NCI-H510A treated with DMSO at 0.1 percent for 48 hours (cell line): Measurements from ENCODE around the gene FXN.
"Not testable (repeated sequence)": the region's sequence is repeated elsewhere in the genome, so short reads cannot be mapped to it uniquely, and the experiment has no call there.

Experiments used
- DNase-seq: peaks from one replicate; lab custom pipeline; 2025; lab: John Stamatoyannopoulos, UW

The FXN gene

DNA sequence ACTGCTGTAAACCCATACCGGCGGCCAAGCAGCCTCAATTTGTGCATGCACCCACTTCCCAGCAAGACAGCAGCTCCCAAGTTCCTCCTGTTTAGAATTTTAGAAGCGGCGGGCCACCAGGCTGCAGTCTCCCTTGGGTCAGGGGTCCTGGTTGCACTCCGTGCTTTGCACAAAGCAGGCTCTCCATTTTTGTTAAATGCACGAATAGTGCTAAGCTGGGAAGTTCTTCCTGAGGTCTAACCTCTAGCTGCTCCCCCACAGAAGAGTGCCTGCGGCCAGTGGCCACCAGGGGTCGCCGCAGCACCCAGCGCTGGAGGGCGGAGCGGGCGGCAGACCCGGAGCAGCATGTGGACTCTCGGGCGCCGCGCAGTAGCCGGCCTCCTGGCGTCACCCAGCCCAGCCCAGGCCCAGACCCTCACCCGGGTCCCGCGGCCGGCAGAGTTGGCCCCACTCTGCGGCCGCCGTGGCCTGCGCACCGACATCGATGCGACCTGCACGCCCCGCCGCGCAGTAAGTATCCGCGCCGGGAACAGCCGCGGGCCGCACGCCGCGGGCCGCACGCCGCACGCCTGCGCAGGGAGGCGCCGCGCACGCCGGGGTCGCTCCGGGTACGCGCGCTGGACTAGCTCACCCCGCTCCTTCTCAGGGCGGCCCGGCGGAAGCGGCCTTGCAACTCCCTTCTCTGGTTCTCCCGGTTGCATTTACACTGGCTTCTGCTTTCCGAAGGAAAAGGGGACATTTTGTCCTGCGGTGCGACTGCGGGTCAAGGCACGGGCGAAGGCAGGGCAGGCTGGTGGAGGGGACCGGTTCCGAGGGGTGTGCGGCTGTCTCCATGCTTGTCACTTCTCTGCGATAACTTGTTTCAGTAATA lies at the start of gene FXN:
TSS of gene FXN (plus strand) at position 315 of the 871 bp plus-strand sequence. CDS start at position 346, 31 bp downstream.
- peak; percentile 72 for DNase-seq

DNA sequence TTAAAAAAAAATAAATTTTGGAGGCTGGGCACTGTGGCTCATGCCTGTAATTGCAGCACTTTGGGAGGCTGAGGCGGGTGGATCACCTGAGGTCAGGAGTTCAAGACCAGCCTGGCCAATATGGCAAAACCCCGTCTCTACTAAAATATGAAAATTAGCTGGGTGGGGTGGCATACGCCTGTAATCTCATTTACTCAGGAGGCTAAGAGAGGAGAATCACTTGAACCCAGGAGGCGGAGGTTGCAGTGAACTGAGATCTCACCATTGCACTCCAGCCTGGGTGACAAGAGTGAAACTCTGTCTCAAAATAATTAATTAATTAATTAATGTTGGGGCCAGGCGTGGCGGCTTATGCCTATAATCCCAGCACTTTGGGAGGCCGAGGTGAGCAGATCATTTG lies 48.6 kb upstream of the FXN start:
- not testable (repeated sequence) for DNase-seq

DNA sequence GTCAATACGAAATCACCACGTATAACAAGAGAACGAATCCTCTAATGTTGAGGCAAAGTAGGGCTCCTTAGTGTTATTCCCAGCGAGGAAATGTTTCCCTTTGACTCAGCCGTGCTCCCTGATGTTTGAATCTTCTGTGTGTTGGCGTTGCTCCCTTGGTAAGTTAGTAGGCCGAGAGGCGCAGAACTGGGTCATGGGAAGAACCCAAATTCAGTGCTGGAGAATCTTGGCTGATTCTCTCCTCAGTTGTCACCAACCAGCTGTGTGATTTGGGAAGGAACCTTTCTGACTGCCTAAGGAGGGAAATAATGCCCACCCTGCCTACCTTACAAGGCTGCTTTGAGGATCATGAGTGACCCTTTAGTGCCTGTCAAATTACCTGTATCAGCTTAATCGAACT lies 44.1 kb upstream of the FXN start:
- no peak for DNase-seq

DNA sequence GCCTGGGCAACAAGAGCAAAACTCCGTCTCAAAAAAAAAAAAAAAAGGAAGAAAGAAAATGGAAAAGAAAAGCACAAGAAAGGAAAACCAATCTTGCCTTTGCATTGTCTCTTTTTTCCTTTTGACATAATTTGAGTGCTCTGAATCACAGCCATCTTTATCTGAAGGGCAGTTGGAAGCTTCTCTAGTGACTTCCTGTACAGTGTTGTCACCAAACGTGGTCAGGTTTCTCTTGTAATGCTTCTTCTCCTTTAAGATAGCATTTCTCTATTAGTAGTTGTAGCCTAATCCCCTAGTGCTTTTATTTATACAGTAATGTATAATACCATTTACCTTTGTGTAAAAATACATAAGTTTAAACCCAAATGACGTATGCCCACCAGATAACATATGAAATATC lies 39.8 kb upstream of the FXN start:
- no peak for DNase-seq

DNA sequence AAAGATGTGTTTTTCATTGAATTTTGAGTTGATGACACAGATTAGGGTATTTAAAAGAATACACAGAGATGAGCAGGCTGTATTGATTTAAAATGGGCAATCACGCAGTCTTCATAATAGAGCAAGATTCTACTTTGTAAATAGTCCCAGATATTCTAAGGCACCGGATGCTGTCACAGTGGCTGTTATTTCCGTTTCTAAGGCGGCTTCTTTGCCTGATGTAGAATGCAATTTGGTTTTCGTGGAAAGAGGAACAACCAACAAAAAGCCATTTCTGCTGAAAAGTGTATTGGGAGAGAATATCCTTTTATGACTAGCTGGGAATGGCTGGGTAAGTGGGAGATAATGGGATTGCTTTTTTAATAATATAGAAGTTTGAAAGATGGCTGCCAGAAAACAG lies 39.1 kb upstream of the FXN start:
- no peak for DNase-seq

DNA sequence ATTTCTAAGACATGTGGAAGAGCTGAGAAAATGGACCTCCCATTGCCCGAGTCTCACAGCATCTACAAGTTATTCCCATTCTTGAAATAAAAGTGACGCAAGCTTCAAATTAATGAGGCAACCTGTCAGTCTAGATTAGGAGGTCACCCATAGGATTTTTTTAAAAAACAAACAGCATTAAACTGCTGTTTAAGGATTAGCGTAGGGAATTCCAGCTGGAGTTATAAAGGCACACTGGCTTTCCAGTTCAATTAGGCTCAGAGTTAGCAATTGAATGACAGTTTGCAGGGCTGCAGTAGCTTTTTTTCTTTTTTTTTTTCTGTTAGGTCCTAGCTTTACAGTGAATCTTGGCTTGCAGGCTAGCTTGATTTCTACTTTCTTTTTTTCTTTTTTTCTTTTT lies 37.9 kb upstream of the FXN start:
- DNase-seq, result no peak

DNA sequence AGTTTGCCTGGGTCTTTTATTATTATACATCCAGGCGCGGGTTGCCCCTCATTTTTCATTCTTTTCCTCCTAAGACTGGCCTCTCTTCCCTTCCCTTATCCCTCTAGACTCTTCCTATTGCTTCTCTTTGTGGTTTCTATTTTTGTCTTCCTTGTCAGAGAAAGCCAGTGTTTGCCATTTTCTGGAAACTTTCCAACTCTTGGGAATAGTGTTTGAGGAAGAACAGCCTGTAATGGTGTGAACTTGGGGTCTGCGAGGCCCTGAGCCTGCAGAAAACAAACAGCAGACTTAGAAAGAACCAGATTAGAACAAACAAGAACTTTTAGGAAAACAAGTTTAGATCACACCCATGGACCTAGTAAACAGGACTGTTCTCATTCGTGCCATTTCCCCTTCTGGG lies 37.2 kb upstream of the FXN start:
- DNase-seq, result no peak

DNA sequence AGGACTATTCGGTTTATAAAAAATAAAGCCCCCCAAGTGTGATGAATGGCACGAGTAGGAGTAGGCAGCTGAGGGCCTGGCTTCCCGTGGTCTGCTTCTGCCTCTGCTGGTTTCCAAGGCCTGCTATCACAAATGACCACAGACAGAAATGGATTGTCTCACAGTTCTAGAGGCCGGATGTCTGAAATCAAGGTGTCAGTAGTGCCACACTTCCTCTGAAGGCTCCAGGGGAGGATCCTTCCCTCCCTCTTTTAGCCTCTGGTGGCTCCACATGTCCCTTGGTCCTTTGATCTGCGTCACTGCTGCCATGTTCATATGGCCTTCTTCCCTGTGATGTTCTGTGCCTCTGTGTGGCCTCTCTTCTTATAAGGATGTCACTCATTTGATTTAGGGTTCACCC lies 36.7 kb upstream of the FXN start:
- no peak for DNase-seq

DNA sequence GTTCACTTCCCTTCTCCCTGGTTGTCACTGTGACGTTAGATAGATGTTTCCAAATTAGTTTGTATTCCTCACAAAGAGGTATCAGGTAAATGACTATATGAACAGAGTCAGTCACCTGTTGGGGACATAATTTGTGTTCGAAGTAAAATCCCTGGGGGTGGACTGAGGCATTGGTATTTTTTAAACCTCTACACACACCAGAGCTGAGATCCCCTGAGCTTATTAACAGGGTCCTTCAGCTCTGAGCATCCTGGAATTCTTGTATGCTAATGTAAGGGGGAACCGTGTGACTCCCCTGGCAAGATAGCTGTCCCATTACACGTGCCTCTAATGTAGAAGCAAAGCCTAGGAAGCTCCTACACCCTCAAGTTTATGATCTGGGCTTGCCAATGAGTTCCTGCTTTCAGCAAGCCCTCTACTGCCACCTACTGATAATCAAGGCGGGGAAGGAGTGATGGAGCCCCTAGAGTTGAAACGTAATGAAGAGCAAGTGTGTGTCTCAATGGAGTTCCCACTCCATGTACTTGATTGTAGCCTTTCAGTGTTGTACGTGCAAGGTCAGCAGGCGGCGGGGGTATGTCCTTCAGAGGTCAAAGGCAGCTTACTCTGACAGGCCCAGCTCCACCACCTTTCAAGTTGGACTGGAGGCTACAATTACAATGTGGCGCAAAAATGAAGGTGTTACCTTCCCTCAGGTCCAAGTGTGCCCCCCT lies 36.0 kb upstream of the FXN start:
- DNase-seq, result peak; percentile 37

DNA sequence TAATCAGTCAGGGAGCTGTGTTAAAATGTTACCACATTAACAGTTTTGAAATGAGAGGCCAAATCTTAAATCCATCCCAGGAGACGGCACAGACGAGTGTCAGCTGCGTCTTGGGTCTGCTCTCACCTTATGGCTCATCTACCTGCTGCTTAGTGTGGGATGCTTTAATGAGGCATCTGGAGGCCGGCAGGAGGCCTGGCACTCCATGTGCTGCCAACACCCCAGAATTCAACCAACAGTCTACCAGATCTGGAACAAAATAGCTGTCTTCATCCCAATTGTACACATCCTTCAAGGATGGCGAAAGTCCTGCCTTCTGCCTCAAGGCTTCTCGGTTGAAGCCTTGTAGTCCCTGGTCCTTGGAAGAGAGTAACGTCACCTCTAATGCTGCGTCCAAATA lies 33.6 kb upstream of the FXN start:
- no peak for DNase-seq

DNA sequence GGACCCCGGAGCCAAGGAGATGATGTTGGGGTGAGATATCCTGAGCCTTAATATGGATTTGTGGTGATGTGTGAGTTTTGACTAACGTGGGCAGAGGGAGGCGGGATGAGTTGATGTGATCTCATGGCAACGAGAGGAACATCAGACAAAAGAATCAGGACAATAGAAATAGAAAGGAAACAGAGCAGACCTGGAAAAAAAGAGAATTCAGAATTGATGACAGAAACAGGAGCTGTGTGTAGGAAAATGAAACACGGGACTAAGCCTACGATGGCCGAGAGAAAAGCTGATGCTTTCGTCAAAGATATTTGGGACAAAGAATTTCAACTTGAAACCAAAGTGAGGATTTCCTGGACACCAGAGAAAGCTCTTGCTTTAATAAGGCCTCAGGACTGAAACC lies 32.5 kb upstream of the FXN start:
- DNase-seq, result no peak

DNA sequence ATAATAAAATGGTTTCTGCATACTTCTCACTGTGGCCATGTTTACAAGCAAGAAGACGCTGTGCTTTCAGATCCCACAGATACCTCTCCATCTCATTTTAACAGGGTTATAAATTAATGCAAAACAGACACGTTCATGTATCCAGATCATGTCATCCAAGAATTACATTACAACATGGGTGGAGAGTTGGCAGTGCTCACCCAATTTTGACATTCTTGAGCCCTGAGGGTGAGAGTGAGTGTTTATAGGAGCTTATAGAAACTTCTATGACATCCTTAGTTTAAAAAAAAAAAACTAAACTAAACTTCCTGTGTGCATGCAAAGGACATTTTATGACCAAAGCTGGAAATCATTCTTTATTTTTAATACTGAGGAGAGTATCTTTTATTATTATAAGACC lies 30.7 kb upstream of the FXN start:
- DNase-seq, result no peak

DNA sequence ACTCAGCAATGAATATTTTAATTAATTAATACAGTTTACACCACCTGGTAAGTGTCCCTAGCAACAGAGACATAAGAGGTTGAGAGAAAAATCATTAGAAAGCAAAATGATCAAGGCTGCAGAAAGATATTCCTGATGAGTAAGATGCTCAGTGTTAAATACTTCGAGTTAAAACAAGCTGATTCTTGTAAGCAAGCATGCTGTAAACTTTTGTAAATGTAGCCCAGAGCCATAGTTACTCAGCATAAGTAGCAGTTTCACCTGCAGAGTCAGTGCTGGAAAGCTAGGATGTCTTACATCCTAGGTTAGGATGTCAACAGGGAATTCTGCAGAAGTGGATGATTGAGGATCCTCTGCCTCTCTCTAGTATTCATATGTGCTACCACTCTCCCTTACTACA lies 25.8 kb upstream of the FXN start:
- DNase-seq, result no peak

DNA sequence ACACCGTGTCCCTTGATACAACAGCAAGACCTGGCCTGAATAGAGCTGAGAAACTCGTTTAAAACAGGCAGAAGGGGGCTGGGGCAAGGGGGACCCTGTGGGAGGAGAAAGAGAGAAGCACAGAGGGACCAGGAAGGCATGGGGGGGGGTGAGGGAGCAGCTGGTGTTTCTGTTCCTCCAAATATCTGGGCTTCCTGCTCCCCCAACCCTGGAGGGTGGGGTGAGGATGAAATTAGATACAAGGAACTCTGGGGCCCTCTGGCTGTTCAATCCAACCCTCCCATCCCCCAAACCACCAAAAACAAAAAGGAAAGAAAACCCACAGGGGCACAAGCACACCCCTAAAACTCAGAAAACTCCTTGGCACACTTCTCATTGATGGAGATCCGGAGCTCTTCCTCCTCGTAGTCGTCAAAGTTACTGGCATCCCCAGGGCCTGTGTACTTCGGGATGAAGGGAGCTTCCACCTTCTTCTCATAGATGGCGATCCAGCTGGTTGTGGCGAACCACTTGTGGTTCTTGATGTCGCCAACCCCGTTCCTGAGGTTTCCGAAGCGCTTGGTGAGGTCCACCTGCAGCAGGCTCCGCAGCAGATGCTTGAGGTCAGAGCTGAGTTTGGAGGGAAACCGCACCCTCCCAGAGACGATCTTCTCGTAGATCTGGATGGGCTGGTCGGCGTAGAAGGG lies 22.7 kb upstream of the FXN start:
- DNase-seq, result no peak

DNA sequence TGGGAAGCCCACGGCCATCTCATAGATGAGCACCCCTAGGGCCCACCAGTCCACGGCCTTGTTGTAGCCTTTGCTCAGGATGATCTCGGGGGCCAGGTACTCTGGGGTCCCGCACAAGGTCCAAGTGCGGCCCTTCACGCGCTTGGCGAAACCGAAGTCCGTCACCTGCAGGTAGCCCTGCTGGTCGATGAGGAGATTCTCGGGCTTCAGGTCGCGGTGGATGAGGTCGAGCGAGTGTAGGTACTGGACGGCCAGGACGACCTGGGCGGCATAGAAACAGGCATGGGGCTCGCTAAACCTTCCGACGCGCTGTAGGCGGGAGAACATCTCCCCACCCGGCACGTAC lies 22.2 kb upstream of the FXN start:
- DNase-seq, result no peak

DNA sequence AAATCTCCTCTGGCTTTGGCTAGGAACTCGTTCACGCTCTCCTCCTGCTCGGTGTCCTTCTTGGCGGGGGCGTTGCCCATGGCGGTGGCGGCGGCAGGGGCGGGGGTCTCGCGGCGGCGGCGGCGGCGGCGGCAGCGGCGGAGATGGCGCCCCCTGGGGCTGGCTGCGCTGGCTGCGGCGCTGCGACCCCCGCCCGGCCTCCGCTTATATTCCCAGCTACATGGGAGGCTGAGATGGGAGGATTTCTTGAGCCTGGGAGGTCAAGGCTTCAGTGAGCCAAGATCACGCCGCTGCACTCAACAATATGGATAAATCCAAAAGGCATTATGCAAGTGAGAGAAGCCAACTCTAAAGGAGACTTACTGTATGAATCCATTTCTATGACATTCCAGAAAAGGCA lies 21.5 kb upstream of the FXN start, which contains the start of gene PRKACG:
TSS of gene PRKACG (minus strand) at position 101 of the 400 bp plus-strand sequence. CDS start at position 80, 21 bp downstream.
- no peak for DNase-seq

DNA sequence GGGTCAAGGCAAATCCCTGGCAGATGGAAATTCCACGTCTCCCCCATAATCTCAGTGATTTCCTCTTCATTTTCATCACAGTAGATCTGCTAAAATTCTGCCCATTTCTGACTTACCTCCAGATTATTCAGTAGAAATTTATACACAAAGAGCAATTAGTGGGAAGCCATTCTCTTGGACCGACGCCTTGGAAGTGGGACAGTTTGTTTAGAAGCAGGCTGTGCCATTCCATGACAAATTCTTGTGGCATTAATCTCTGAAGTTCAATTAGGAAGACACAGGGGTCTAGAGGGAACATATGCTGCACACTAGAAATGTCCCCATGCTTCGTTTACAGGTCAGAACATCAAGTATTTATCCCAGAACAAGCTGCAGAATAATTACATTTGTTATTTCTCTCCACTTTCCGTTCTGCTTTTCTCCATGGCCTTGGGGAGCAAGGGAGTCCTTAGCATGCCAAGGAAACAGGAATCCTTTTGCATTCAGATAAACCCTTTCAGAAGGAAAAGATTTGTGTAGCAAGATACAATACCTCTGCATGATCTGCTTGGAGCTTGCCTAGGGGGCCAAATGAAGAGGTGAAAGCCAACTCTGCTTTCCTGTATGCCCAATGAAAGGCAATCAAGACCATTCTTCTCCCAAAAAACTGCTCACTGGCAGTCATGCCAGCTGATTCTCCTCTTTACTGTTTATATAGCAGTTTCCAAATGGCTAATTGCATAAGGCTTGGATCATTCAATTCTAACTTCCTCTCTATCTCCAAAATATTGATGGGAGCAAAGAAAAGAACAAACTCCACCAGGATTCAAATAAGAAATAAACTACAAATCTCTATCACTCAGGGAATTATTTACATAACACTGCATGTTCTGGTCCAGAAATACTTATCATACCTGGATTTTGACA lies 19.1 kb upstream of the FXN start:
- no peak for DNase-seq

DNA sequence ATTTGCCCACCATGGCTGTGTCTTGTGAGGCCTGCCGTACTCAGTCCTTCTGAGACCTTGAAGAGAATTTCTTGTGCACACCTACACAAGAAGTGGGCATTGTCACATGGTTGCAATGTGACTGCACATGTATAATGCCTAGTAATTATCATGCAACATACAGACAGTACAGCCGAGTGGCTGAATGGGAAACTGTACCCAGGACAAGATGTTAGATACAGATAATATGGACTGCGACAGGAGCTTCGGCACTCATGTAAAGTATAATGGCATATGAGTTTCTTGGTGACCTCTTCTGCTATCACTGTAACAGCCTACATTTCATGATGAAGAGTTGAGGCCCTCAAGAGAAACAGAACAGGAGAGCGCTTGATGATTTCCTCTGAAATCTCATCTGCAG lies 16.8 kb upstream of the FXN start:
- no peak for DNase-seq

DNA sequence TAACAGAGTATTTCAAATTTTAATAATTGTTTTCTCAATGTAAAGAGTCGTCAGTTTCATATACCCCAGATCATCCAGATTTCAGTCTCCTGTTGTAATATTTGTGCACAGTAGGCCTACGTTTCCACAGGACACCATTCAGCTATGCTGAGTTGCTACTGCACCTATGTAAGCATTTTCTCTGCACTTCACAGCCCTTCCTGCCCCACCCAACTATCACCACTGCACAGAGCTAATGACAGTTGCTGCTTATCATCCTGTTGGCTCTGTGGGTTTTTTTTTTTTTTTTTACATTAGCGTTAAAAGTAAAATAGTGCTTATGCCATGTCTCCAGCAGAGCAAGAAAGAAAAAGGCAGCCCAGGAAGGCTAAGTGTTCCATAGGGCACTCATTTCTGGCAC lies 15.7 kb upstream of the FXN start:
- DNase-seq, result no peak

DNA sequence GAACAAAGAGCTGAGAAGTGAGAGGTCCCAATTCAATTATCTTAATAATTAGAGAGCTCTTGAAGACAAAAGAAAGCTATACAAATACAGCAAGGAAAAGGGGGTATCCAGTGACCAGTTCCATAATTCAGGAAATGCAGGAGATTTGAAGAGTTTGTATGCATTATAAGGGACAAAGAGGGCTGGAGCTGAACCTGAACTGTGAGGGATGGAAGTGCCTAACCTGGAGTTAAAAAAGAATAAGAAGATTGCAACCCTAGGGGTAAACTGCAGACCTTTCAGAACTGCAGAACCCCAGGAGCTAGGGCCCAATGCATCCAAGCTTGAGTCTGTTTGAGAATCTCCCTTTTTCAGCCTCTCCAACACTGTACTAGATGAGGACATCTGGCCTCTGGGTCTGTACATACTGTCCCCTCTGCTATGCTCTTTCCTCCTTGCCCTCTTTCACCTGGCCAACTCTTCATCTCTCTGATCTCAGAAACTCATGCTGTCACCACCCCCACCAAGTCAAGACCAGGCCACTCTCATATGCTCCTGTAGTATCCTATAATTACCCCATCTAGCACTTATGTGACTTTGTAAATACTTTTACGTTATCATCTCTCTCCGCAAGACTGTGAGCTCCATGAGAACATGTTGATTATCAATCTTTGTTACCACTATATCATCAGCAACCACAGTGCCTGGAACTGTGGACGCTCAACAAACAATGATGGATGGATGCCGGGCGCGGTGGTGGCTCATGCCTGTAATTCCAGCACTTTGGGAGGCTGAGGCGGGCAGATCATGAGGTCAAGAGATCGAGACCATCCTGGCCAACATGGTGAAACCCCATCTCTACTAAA lies 15.0 kb upstream of the FXN start:
- DNase-seq, result no peak

DNA sequence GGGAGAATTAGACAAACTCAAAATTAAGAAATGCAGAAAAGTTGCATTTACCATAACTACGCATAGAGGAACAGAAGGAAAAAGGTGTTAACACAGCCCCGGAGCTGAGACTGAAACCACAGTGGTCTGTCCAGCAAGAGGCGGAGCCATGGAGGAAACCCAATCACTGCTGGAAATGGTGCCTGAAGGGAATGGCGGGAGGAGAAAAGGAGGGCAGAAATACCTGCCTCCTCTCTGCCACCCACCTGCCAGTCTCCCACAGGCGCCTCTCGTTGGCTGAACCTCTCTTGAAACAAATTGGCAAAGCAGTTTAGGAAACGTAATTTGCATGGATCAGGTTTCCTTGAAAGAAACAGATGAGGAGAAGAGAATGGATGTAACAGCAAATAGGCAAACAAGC lies 11.9 kb upstream of the FXN start:
- peak; percentile 37 for DNase-seq
